ENCODE measurements around the gene STON1.
"Not testable (repeated sequence)": the region's sequence is repeated elsewhere in the genome, so short reads cannot be mapped to it uniquely, and the experiment has no call there.

Gene STON1, protein sequence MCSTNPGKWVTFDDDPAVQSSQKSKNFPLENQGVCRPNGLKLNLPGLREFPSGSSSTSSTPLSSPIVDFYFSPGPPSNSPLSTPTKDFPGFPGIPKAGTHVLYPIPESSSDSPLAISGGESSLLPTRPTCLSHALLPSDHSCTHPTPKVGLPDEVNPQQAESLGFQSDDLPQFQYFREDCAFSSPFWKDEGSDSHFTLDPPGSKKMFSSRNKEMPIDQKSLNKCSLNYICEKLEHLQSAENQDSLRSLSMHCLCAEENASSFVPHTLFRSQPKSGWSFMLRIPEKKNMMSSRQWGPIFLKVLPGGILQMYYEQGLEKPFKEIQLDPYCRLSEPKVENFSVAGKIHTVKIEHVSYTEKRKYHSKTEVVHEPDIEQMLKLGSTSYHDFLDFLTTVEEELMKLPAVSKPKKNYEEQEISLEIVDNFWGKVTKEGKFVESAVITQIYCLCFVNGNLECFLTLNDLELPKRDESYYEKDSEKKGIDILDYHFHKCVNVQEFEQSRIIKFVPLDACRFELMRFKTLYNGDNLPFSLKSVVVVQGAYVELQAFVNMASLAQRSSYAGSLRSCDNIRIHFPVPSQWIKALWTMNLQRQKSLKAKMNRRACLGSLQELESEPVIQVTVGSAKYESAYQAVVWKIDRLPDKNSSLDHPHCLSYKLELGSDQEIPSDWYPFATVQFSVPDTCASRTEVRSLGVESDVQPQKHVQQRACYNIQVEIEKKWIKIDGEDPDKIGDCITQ

DNA sequence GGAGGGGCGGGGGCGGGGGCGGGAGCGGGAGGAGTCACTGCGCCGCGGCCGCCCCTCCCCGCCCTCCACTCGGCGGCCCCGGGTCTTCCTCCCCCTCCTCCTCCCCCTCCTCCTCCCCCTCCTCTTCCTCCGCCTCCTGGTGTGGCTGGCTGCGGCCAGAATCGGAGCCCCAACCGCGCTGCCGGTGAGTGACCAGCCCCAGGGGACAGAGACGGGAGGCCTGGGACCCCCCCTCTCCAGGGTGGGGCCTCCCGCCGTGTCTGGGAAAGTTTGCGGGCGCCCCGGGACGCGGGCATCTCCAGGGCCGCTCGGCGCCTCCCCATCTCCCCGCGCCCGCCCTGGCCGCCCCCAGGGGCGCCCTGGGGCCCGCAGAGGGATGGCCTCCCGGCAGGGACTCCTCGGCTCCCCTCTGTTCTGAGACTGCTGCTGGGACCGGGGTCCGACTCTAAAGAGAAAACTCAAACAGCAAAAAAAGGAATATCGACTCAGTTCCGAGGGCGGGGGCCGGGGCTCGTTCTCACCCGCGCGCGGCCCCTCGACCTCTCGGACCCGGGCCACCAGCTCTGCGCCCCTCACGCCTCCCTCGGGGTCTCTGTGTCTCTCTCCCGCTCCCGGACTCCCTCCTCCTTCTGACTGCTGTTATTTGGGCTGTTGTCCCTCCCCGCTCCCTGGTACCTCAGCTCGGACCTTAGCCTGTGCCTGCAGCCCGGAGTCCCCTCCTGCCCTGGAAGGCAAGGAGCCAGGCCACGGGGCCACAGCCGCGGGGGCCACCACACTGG, at the start of gene STON1:
Gene STON1 (plus strand): TSS at position 122 of the 779 bp plus-strand sequence. CDS start 50,480 bp downstream, outside the sequence.
- DNase-seq (ENCODE audit: low read depth in 3 of 3) = peak in 1 of 3 donors; percentile 6

- no peak for DNase-seq (ENCODE audit: low read depth in 3 of 3)
Measured at GRCh38 chr2:48480526-48480925, 49.4 kb upstream of the STON1 start.

GRCh38 chr2:48482313-48482712, 47.6 kb upstream of the STON1 start:
- no peak for DNase-seq (ENCODE audit: low read depth in 3 of 3)

DNA sequence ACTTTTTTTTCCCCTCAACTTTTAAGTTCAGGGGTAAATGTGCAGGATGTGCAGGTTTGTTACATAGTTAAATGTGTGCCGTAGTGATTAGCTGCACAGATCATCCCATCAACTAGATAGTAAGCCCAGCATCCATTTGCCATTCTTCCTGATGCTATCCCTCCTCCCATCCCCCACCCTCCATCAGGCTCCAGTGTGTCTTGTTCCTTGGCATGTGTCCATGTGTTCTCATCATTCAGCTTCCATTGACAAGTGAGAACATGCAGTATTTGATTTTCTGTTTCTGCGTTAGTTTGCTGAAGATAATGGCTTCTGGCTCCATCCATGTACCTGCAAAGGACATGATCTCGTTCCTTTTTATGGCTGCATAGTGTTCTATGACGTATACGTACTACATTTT, 47.2 kb upstream of the STON1 start:
- no peak for DNase-seq (ENCODE audit: low read depth in 3 of 3)

GRCh38 chr2:48483506-48483905, 46.4 kb upstream of the STON1 start:
- no peak for DNase-seq (ENCODE audit: low read depth in 3 of 3)

- DNase-seq (ENCODE audit: low read depth in 3 of 3) = no peak
Measured at GRCh38 chr2:48483916-48484315, 46.0 kb upstream of the STON1 start.

DNA sequence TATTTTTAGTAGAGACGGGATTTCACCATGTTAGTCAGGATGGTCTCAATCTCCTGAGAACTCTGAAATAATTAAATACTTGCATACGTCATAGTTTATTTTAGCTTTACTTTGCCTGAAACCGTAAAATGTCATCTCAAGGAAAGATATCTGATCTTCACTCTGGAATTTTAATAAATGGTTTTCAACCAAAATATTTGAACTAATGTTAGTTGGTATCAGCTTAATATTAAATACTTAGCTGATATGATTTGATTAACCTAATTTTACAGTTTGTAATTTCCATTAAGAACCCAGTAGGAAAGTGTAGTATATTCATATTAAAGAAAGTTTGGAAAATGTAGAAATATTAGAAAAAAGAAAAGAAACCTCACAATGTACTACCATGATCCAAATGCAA, 41.4 kb upstream of the STON1 start:
- DNase-seq (ENCODE audit: low read depth in 3 of 3) = no peak

- DNase-seq (ENCODE audit: low read depth in 3 of 3) = no peak
Measured at GRCh38 chr2:48496849-48497248, 33.1 kb upstream of the STON1 start.

GRCh38 chr2:48504647-48505327, 25.2 kb upstream of the STON1 start:
- no peak for DNase-seq (ENCODE audit: low read depth in 3 of 3)

- DNase-seq (ENCODE audit: low read depth in 3 of 3) = no peak
Measured at GRCh38 chr2:48507111-48507510, 22.8 kb upstream of the STON1 start.

DNA sequence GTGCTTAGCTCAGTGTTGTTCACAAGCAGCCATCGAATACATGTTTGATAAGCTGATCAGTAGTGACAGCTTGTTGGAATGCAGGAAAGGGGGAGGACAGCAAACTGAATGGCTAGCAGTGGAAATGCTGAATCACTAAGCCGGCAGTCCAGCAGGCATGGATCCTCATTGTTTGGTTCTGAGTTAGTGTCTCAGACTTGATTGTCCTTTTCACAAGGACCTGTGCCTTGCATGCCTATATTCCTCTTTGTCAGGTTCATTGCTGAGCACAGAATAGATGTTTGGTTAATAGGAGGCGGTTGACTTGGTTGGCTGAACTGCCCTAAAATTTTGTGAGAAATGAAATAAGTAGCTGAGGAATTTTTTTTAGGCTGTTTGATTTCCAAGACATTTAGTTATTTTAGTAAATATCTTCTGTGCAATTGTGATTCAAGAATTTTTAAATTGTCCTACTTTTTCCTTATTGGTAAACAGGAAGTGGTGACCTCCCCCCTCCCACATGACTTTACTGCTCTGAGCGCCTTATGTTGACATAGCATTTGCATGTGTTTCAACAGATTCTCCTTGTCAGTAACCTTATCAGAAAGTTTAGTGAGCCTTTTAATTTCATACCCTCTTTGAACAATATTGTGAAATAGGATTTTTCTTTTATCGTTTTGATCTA, 21.4 kb upstream of the STON1 start:
- DNase-seq (ENCODE audit: low read depth in 3 of 3) = no peak

GRCh38 chr2:48510329-48510728, 19.6 kb upstream of the STON1 start:
- no peak for DNase-seq (ENCODE audit: low read depth in 3 of 3)

DNA sequence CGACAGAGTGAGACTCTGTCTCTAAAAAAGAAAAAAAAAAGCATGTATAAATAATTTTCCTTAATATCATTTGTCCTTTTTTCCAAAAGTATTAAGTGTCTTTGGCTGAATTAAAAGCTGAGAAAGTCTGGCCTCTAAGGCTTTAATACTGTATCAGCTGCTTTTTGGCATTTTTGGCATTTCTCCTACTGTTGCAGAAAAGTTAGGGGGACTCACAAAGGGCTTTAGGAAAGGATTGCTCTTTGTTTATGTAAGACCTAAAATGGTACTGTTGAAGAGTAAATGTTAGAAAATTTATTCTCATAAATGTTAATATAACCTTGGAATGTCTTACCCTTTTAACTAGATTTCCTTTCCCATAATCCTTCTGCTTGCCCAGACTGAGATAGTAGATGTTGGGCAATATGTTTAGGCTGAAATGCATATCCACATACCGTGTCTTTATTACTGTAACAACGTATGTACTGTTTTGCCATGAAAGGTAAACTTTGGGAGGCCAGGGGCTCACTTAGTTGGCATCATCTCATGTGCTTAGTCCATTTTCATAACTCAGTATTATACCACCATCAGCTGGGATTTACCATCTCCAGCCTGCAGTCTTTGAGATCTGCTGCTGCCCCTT, 18.0 kb upstream of the STON1 start:
- DNase-seq (ENCODE audit: low read depth in 3 of 3) = no peak

DNA sequence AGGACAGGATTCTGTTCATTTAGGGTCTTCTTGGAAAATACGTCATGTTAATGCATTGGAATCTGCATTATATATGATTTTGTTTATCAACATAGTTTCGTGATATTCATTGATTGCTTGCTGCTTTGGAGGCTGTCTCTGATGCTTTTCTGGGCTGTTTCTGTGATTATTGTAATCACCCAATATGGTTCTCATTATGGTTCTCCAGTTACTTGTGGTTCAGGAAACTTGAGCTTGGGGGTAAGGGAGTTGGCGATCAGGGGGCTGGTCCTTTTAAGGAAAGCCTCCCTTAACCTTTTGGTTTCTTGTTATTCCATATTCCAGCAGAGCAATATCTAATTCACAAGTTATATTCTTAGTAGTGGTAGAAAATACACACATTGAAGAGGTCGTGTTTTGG, 17.4 kb upstream of the STON1 start:
- no peak for DNase-seq (ENCODE audit: low read depth in 3 of 3)

DNA sequence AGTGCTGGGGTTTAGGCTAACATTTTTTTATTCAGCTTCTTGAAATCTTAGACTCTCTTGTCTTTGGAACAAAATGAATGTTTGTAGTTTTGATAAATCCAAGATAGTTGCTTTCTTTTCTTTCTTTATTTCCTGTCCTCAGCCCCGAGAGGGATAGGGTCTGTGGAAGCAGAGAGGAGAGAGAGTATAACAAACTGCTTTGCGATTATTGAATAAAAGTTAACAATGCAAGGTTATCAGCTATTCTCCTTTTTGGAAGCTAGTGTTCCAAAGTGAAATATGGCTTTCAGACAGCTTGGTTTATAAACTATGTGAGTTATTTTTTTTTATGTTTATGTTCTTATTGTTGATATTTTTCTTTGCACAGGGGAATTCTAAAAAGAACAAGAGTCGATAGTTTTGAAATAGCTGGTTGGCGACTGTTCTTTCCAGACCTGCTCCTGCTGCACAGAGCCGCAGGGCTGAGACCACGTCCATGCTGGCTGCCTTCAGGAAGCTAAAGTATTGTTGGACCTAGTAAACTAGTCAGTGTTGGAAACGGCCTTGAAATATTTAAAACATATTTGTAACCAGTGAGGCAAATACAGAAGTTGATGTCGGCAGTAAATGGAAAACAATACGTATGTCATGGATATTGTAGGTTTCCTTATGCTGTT, 15.5 kb upstream of the STON1 start:
- DNase-seq (ENCODE audit: low read depth in 3 of 3) = no peak

DNA sequence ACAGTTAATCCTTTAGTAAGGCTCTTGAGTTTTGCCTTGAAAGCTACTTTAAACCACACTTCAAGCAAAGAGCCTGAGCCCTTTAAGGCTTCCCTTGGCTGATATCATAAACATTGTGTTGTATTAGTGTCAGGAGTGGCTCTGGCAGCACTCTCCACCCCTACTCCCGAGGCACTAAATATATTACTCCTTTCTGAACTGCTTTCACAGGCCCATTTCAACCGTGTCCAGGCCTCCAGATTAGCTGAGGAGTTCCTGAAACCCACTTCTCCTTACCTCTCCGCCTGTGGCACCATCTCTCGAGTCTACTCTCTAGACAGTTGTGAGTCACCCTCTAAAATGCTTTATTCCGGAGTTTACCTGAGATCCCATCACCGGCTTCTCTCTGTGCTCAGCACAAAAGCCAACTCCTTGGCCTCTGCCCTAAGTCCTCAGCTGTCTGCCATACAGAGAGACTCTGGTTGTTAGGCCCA, 14.4 kb upstream of the STON1 start:
- DNase-seq (ENCODE audit: low read depth in 3 of 3) = no peak

GRCh38 chr2:48519593-48519992, 10.4 kb upstream of the STON1 start:
- no peak for DNase-seq (ENCODE audit: low read depth in 3 of 3)

- DNase-seq (ENCODE audit: low read depth in 3 of 3) = not testable (repeated sequence)
Measured at GRCh38 chr2:48524756-48525155, 5.2 kb upstream of the STON1 start.

GRCh38 chr2:48525269-48525943, 4.5 kb upstream of the STON1 start:
- no peak for DNase-seq (ENCODE audit: low read depth in 3 of 3)
